ENCODE measurements around the gene SH2D3C. TPM values are rescaled to one million over a fixed set of nuclear protein-coding genes. Genes with fewer than 3 reads are reported as not detected.

Gene SH2D3C
- total and polyA plus RNA-seq, 2 of the 4 experiments (the other 2 are of a cell fraction), result under 0.01 to 0.24 TPM

DNA sequence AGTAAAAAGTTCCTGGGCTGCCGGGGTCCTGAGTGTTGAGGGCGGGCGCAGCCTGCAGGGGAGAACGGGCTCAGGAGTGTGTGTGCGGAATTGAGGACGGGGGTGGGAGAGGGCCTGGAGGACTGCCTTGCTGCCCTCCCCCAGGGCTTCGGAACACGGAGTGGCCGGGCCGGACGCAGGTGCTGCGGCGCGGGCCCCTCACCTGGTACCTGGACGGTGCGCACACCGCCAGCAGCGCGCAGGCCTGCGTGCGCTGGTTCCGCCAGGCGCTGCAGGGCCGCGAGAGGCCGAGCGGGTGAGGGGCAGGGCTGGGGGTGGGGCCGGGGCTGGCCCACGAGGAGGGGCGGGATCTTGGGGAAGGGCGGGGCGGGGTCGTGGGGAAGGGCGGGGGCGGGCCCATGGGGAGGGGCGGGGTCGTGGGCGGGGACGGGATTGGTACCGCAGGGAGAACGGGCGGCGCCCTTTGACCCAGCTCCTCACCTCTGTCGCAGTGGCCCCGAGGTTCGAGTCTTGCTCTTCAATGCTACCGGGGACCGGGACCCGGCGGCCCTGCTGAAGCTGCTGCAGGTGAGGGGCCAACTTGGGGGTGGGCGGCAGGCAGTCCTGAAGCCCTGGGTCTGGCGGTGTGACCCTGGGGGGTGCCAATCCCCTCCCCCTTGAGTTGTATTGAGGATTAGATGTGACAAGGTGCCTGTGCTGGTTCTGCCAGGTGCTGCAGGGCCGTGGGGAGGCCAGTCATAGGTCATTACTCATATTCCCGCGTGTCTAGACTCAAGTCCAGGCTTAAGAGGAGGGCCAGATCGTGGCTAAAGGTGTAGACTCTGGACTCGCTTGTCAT is 31.3 kb upstream of the SH2D3C start:
- Histone ChIP-seq H3K23ac (ENCODE audit: low read depth, low read length) (no peak overlapping the region), H3K27me3 (ENCODE audit: control insufficient read depth, insufficient read depth, low read length) (no peaks in the 10 kb centered on the region), H3K4me3 (ENCODE audit: insufficient read depth, low read depth, low read length) (no peak overlapping the region), H2AFZ (replicated peaks; ENCODE audit: low read length, poor library complexity) (peak overlapping the region; percentile 49), H3K4ac (ENCODE audit: low read depth, low read length) (no peak overlapping the region), H3K79me1 (ENCODE audit: low read depth in 1 of 2, low read length in 2 of 2) (peaks cover 27 to 48% of the 10 kb centered on the region in 2 experiments), H4K5ac (ENCODE audit: low read depth, low read length) (no peak overlapping the region), H3K36me3 (ENCODE audit: control insufficient read depth, insufficient read depth, low read length) (peaks cover 66% of the 10 kb centered on the region), H3K4me1 (ENCODE audit: control insufficient read depth, insufficient read depth, low read length) (no peaks in the 10 kb centered on the region), H3K9me1 (ENCODE audit: insufficient read depth, low read length) (no peaks in the 10 kb centered on the region), H2BK5ac (ENCODE audit: low read depth, low read length, poor library complexity, severe bottlenecking) (no peak overlapping the region), H2AK5ac (ENCODE audit: low read depth, low read length) (0 out of 2 replicates have a peak overlapping the region, but pooled peaks have one; percentile 5), H3K27ac (ENCODE audit: insufficient read depth, low read length) (no peak overlapping the region), H2BK20ac (ENCODE audit: low read depth, low read length) (no peak overlapping the region), H4K20me1 (ENCODE audit: insufficient read depth, low read length) (peaks cover 14% of the 10 kb centered on the region), H3K9ac (ENCODE audit: low read depth, low read length) (no peak overlapping the region), H4K91ac (ENCODE audit: insufficient read depth, low read depth, low read length) (no peak overlapping the region), H4K8ac (ENCODE audit: low read depth in 2 of 2, low read length in 2 of 2) (no peak overlapping the region), H3K9me3 (ENCODE audit: control insufficient read depth, insufficient read depth, low read length) (no peaks in the 10 kb centered on the region), H3K14ac (replicated peaks; ENCODE audit: low read depth, low read length) (no peak overlapping the region), H3K4me2 (ENCODE audit: low read depth, low read length) (no peak overlapping the region), H2BK120ac (ENCODE audit: low read depth, low read length) (no peak overlapping the region), H3K18ac (ENCODE audit: low read depth, low read length) (no peak overlapping the region), H2BK15ac (ENCODE audit: low read depth, low read length) (no peak overlapping the region), H3K56ac (ENCODE audit: extremely low read depth, insufficient read depth, low read length) (no peak overlapping the region), H2AK9ac (replicated peaks; ENCODE audit: low read depth, low read length, poor library complexity) (peak overlapping the region; percentile 55)
- intact Hi-C loops (cut with micrococcal nuclease), result no loop called here
- in situ Hi-C loops (cut with MboI; ENCODE audit: low sequenced_read_pairs), result no loop called here
- BruUV-seq (replicated peaks), result no TSS peak
- 48% methylated on average over 17 of the region's 57 CpGs; no CpG with 5 or more reads in 1 of the 2 experiments for WGBS, 2 experiments (ENCODE audit: extremely low coverage in 2 of 2, insufficient read length in 1 of 2)
- TF ChIP-seq BHLHE40 (IDR thresholded peaks at IDR 0.05; ENCODE audit: low read depth, low read length), result no peak
- no peak for TF ChIP-seq RCOR1 (IDR thresholded peaks at IDR 0.05; ENCODE audit: insufficient replicate concordance, low read length)
- TF ChIP-seq POLR2A (IDR thresholded peaks at IDR 0.05; ENCODE audit: low read depth, low read length), result no peak
- TF ChIP-seq USF2 (IDR thresholded peaks at IDR 0.05; ENCODE audit: low read depth, low read length), result no peak
- no peak for TF ChIP-seq NFE2L2 (IDR thresholded peaks at IDR 0.05; ENCODE audit: low read depth, low read length)
- no peak for TF ChIP-seq CTCF (conservative IDR thresholded peaks at IDR 0.05; ENCODE audit: low read depth, low read length)
- no peak for TF ChIP-seq MXI1 (IDR thresholded peaks at IDR 0.05; ENCODE audit: borderline replicate concordance, low read depth, low read length)
- TF ChIP-seq, protein P1, sequence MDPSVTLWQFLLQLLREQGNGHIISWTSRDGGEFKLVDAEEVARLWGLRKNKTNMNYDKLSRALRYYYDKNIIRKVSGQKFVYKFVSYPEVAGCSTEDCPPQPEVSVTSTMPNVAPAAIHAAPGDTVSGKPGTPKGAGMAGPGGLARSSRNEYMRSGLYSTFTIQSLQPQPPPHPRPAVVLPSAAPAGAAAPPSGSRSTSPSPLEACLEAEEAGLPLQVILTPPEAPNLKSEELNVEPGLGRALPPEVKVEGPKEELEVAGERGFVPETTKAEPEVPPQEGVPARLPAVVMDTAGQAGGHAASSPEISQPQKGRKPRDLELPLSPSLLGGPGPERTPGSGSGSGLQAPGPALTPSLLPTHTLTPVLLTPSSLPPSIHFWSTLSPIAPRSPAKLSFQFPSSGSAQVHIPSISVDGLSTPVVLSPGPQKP (IDR thresholded peaks at IDR 0.05; ENCODE audit: borderline replicate concordance, low read depth, low read length), result no peak
- TF ChIP-seq RFX5 (IDR thresholded peaks at IDR 0.05; ENCODE audit: low read depth, low read length), result no peak
- no peak for TF ChIP-seq CEBPB (IDR thresholded peaks at IDR 0.05; ENCODE audit: low read depth, low read length)
- no peak for TF ChIP-seq SMC3 (IDR thresholded peaks at IDR 0.05; ENCODE audit: low read depth, low read length)
- TF ChIP-seq FOS (IDR thresholded peaks at IDR 0.05; ENCODE audit: low read depth, low read length), result no peak
- no peak for TF ChIP-seq CHD1 (IDR thresholded peaks at IDR 0.05; ENCODE audit: low read depth, low read length)
- TF ChIP-seq RAD21 (IDR thresholded peaks at IDR 0.05; ENCODE audit: low read length), result no peak
- dilution Hi-C loops (cut with HindIII; ENCODE audit: low sequenced_read_pairs, unreplicated experiment), result no loop called here
- DNase-seq (no peak), ATAC-seq (ENCODE audit: low read depth) (peak; percentile 37)
- POLR2A ChIA-PET (ENCODE audit: unreplicated experiment), result interaction anchor here (0.5 kb wide), 1 partner anchor 18 kb away, joined by 6 read pairs; no protein-coding TSS in a partner anchor
- CTCF ChIA-PET, result interaction anchor here (0.6 kb wide), 1 partner anchor 357 kb away, joined by 4 read pairs; no protein-coding TSS in a partner anchor

All from IMR-90 (cell line).